ENCODE measurements around the gene MAST1.
"Not testable (repeated sequence)": the region's sequence is repeated elsewhere in the genome, so short reads cannot be mapped to it uniquely, and the experiment has no call there.

Gene MAST1

DNA sequence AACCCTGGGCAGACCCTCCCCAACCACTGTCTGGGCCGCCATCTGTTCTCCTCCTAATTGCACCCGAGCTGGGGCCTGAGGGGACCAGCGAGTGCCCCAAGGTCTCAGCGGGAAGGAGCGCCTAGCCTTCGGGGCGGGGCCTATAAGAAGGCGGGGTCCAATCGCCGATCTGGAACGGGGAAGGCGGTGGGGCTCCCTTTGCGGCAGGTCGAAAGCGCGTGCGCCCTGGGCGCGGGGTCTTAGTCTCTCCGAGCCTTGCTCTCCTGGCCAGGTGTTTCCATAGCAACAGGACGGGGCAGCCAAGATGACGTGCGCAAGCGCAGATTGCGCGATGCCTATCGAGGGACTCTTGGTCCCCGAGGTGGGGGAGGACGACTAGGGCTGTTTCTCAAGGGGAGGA lies 2.8 kb downstream of the MAST1 start:
- peak; percentile 20 for DNase-seq

DNA sequence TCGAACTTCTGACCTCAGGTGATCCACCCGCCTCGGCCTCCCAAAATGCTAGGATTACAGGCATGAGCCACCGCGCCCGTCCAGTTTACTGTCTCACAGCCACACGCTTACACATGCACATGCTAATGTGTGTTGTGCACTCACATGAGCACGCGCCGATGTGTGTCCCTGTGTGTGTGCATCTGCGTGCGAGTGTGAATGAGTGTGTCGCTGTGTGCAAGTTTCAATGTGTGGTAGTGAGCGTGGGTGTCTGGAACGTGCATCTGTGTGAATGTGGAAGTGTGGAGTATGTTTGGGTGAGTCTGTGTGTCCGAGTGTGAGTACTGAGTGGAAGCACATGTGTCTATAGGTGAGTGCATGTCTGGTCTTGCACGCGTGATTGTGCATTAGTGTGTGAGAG lies 4.2 kb downstream of the MAST1 start:
- DNase-seq, result no peak

DNA sequence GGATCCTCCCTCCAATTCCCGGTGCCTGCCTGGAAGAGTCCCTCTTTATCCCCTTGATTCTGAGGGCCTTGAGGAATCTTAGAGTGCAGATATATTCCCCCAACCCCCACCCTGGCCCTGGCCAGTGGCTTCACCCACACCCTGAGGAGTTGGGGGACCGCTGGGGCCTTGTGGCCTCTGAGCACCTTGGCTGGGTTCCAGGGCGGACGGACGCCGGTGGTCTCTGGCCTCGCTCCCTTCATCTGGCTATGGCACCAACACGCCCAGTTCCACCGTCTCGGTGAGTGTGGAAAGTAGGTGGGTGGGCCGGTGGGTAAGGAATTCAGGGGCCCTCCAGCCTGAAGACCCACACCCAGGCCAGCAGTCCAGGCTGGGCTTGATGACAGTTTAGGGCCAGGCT lies 5.0 kb downstream of the MAST1 start:
- DNase-seq, result no peak

DNA sequence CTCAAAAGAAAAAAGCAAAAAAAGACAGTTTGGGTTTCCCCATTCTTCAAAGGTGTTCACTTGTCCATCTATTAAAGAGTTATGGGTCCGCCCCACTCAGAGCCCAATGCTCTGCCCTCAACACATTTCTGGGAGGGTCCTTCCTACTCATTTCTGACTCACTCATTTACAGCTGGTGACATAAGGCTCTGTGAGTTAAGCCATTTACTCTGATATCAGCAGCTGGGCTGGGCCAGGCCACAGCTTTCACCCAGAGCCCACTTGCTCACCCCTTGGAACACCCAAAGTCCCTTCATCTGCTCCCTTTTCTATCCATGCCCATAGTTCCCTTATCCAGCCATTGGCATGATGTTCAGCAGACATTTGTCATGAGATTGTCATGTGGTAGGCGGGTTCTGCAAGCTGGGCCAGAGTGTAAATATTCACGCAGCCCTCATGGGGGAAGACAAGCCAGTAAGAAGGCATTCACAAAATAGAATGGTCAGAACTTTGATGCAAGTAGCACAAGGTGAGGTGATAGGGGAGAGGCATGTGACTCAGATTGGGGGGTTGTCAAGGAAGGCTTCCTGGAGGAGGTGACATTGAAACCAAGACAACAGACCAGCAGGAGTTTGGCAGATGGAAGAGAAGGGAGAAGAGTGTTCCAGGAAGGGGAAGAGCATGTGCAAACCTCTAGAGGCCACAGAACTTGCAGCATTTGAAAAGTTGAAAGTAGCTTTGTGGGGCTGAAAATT lies 5.9 kb downstream of the MAST1 start:
- DNase-seq, result no peak

DNA sequence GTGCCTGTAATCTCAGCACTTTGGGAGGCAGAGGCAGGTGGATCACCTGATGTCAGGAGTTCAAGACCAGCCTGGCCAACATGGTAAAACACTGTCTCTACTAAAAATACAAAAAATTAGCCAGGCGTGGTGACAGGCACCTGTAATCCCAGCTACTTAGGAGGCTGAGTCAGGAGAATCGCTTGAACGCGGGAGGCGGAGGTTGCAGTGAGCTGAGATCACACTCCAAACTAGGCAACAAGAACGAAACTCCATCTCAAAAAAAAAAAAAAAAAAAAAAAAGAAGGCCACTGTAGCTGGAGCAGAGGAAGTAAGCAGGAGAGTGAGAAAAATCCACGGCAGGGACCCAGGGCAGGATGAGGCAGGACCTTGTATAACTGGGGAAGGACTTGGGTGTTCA lies 8.3 kb downstream of the MAST1 start:
- not testable (repeated sequence) for DNase-seq

DNA sequence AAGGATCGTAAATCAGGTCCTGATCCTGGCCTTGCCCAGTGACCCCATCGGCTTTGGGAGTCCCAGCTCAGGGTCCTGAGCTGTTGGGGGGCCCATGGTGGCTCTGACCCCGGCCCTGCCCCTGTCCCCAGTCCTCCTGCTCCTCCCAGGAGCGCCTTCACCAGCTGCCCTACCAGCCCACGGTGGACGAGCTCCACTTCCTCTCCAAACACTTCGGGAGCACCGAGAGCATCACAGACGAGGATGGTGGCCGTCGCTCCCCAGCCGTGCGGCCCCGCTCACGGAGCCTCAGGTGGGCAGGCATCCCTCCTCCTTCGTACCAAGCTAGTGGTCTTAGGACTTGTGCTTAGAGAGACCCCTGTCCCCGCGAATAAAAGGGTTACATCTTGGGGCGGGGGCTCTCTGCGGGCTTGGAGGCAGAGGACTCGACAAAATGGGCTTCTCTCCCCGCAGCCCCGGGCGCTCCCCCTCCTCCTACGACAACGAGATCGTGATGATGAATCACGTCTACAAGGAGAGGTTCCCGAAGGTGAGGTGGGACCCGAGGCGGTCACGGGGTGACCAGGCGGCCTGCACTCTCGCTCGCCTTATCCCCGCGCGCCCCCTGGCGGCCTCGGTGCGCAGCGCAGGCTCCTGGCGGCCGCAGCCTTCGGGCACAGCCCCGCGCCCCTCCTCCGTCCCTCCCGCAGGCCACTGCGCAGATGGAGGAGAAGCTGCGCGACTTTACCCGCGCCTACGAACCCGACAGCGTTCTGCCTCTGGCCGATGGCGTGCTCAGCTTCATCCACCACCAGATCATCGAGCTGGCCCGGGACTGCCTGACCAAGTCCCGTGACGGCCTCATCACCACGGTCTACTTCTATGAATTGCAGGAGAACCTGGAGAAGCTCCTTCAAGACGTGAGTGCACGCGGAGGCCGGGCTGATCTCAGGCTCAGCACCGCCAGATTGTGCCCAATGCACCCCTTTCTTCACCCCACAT lies 9.1 kb downstream of the MAST1 start:
- peak; percentile 84 for DNase-seq

DNA sequence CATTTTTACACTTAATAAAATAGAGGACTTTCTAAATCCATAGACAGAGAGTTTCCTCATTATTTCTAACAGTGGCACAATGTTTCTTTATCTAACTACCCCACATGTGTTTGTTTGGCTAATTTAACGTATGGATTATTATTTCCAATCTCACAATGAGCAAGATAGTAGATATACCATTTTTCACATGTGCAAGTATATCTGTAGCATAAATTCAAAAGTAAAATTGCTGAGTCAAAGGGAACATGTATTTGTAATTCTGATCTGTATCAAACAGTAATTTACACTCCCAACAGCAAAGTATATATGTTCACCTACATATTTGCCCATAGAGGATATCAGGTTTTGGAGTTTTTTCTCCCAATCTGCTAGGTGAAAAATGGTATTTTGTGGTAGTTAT lies 18.3 kb downstream of the MAST1 start:
- no peak for DNase-seq

DNA sequence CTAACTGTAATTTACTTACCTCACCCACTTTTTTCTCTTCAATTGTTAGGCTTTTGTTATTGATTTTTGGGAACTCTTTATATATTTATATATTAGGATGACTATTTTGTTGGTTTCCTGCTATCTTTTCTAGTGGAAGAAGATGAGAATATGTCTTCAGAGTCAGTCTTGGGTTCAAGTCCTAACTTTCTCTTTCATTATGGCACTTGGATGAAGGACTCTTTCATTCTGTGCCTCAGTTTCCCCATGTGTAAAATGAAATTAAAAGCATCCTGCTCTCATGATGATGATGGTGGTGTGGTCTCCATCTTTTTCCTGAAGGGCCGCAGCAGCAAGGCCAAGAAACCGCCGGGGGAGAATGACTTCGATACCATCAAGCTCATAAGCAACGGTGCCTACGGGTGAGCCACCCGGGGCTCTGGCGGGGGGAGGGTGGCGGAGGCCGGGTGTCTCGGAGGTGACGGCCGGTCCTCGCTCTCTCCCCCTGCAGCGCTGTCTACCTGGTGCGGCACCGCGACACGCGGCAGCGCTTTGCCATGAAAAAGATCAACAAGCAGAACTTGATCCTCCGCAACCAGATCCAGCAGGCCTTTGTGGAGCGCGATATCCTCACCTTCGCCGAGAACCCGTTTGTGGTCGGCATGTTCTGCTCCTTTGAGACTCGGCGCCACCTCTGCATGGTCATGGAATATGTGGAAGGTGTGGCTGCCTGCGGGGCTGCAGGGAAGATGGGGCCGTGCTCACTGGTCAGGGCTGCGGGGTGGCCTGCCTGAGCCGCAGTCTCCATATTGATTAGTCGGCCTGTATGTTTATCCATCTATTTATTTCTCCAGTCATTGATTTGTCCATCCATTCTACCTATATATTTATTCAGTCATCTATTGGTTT lies 20.0 kb downstream of the MAST1 start:
- no peak for DNase-seq

DNA sequence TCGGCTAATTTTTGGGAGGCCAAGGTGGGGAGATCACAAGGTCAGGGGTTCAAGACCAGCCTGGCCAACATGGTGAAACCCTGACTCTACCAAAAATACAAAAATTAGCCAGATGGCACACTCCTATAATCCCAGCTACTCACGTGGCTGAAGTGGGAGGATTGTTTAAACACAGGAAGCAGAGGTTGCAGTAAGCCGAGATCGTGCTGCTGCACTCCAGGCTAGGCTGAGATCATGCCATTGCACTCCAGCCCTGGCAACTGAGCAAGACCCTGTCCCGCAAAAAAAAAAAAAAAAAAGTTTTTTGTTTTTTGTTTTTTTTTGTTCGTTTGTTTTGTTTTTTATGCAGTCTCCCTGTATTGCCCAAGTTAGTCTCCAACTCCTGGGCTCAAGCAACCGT lies 21.2 kb downstream of the MAST1 start:
- DNase-seq, result no peak

DNA sequence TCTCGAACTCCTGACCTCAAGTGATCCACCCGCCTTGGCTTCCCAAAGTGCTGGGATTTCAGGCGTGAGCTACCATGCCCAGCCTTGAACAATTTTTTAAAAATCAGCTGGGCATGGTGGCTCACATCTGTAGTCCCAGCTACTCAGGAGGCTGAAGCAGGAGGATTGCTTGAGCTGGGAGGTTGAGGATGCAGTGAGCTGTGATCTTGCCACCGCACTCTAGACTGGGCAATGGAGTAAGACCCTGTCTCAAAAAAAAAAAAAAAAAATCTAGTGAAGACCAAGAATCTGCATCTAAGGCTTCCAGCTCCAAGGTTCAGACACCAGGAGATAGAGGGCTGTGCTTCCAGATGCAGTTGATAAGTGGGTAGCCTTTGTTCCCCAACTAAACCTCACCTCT lies 25.8 kb downstream of the MAST1 start:
- DNase-seq, result no peak

DNA sequence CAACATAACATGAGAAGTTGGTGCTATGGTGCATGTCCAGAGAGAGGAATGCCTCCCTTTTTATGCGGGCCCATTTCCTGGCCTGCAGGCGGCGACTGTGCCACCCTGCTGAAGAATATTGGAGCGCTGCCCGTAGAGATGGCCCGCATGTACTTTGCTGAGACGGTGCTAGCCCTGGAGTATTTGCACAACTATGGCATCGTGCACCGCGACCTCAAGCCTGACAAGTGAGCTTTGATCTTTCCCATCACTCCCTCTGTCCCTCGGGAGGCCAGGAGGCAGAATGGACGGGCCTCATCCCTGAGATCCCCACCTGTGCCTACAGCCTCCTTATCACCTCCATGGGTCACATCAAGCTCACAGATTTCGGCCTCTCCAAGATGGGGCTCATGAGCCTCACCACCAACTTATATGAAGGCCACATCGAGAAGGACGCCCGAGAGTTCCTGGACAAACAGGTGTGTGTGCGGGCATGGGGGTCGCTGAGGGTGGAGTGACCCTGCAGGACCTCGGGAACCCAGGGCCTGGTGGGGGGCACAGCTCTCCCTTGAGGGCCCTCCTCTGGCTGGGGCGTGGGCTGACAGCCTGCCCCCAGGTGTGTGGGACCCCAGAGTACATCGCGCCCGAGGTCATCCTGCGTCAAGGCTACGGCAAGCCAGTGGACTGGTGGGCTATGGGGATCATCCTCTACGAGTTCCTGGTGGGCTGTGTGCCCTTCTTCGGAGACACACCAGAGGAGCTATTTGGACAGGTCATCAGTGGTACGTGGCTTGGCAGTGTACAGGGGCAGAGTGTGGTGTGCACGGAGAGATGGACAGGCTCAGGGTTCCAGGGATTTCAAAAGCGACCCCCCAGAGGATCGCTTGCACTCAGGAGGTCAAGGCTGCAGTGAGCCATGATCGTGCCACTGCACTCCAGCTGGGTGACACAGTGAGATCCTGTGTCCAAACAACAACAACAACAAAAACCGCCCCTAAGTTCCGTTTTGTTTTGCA lies 26.7 kb downstream of the MAST1 start:
- DNase-seq, result no peak

DNA sequence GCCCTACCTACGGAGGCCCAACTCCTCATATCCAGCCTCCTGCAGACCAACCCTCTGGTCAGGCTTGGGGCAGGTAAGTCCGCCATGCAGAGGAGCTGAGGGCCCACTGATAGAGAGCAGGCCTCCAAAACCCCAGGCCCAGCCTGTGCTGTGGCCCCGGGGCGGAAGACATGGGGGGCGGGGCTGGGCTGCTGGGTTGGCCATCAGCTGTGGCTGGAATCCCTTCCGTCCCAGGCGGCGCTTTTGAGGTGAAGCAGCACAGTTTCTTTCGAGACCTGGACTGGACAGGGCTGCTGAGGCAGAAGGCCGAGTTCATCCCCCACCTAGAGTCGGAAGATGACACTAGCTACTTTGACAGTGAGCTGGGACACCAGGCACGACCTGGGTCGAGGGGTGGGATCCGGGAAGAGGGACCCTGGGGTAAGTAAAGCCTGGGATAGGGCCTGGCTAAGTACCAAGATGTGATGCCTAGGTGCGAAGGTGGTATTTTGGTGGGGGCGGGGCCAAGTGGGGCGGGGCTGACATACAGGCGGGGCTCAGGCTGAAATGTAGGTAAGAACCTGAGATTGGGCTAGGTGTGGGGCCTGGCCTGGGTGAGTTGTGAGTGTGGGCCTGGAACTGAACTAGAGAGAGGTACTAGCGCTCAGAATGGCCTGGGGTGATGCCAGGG lies 27.6 kb downstream of the MAST1 start:
- no peak for DNase-seq

DNA sequence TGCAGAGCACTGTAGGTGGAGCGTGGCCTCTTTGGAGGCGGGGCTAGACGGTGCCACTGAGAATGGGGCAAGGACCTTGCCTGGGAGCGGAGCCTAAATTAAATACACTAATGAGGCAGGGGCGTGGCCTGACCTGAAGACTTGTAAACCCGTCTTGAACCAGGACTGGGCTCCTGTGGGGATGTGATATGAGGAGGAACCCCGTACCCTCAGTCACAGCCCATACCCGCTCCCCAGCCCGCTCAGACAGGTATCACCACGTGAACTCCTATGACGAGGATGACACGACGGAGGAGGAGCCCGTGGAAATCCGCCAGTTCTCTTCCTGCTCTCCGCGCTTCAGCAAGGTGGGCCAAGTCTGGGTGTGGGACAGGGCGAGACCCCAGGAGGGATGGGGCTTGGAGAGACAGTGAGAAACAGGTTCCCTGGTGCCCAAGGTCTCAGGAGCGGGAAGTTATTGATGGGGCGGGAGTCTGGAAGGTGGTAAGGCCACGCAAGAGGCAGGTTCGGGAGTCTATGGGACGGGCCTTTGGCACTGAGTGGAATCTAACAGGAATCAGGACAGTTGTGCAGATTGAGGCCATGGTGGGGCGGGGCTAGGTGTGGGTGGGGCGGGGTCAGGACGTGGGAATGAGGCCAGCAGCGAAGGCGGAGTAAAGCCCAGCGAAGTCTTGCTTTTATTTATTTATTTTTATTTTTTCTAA lies 28.3 kb downstream of the MAST1 start:
- no peak for DNase-seq

DNA sequence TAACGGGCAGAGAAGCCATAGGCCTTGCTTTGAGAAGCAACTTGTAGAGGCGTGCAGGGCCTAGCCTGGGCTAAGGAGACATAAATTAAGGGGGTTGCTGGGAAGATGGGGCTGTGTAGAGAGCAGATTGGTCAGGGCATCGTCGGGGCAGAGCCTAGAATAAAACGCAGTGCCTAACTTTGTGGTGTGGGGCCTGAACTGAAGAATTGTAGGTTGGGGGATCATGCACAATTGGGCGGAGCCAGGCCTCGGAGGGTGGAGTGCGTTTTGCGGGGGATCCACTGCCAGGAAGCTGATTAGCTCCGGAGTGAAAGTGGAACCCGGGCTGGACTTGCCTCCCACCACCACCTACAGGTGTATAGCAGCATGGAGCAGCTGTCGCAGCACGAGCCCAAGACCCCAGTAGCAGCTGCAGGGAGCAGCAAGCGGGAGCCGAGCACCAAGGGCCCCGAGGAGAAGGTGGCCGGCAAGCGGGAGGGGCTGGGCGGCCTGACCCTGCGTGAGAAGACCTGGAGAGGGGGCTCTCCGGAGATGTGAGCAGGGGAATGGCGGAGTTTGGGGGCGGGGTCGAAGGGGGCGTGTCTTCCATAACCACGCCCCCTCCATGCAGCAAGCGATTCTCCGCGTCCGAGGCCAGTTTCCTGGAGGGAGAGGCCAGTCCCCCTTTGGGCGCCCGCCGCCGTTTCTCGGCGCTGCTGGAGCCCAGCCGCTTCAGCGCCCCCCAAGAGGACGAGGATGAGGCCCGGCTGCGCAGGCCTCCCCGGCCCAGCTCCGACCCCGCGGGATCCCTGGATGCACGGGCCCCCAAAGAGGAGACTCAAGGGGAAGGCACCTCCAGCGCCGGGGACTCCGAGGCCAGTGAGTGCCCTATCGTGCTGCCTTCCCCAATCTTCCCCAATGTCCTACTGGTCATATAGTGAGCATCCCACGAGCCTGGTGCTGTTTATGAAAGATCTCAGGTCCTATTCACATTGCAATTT lies 29.1 kb downstream of the MAST1 start:
- peak; percentile 66 for DNase-seq

DNA sequence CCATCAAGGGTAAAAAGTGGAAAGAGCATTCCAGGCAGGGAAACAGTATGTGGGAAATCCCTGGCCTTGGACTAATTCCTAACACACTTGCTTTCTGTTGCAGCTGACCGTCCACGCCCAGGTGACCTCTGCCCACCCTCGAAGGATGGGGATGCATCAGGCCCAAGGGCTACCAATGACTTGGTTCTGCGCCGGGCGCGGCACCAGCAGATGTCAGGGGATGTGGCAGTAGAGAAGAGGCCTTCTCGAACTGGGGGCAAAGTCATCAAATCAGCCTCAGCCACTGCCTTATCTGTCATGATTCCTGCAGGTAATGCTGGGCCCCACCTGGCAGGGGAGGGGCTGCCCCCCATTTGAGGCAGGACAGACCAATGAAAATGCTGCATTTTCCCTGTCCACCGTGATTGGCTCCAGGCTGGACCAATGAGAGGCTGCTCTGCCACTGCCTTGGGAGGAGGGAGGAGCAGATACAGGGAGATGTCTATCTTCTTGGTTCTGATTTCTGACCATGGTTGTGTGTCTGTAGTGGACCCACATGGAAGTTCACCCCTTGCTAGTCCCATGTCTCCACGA lies 30.3 kb downstream of the MAST1 start:
- no peak for DNase-seq

DNA sequence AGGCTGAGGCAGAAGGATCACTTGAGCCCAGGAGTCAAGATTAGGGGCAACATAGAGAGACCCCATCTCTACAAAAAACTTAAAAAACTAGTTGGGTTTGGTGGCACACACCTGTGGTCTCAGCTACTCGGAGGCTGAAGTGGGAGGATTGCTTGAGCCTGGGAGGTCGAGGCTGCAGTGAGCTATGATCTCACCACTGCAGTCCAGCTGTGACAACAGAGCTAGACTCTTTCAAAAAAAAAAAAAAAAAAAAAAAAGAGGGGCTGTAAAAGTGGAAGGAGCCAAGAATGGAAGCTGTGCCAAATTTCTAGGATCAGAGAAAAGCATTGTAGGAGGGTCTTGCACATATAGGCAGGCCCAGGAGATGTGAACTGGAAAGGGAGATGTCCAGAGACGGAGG lies 33.4 kb downstream of the MAST1 start:
- DNase-seq, result no peak

DNA sequence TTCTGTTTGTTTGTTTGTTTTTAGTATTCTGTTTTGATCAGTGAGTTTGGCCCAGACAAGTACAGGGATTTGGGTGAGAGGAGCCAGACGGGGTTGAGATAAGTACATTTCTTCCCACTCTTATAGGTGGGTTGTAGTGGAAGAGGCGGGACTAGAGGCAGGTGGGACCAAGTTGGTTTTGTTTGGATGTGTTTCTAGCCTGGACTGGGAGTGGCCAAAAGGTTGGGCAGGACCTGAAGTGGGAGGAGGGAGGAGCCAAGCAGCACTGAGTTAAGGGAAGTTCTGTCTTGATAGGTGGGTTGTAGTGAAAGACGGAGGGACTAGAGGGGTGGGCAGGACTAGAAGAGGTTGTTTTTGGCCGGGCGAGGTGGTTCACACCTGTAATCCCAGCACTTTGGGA lies 33.9 kb downstream of the MAST1 start:
- DNase-seq, result no peak

DNA sequence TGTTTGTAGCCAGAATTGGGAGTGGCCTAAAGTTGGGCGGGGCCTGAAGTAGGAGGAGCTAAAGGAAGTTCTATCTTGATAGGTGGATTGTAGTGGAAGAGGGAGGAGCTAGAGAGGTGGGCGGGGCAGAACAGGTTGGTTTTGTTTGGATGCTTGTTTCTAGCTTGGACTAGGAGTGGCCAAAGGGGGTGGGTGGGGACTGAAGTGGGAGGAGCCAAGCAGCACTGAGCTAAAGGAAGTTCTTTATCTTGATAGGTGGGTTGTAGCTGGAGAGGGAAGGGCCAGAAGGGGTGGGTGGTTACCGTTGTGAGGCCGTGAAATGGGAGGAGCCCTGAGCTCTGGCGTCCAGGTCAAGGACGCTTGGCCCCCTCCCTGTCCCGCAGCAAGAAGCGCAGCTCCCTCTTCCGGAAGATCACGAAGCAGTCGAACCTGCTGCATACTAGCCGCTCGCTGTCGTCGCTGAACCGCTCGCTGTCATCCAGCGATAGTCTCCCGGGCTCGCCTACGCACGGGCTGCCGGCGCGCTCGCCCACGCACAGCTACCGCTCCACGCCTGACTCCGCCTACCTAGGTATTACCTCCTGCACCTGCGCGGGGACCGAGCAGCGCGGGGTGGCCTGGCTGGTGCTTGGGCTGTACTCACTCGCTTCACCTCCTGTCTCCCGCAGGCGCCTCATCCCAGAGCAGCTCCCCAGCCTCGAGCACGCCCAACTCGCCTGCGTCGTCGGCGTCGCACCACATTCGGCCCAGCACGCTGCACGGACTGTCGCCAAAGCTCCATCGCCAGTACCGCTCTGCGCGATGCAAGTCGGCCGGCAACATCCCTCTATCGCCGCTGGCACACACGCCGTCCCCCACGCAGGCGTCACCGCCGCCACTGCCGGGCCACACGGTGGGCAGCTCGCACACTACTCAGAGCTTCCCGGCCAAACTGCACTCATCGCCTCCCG lies 34.9 kb downstream of the MAST1 start:
- peak; percentile 63 for DNase-seq

Measured in activated naive CD4-positive, alpha-beta T cell treated with anti-CD3 and anti-CD28 coated beads, Interleukin-2, amount 50 U/mL, for 16 hours (primary cell).